Stimulated activated naive CD8-positive, alpha-beta T cell treated with anti-CD3 and anti-CD28 coated beads, Interleukin-15, Interleukin-2, amounts not matched to agents 100 ng/mL and 50 ng/mL, for 24 hours (primary cell): Measurements from ENCODE around the gene OSBPL9.
"Not testable (repeated sequence)": the region's sequence is repeated elsewhere in the genome, so short reads cannot be mapped to it uniquely, and the experiment has no call there.

Experiments used
- H3K27ac Mint-ChIP-seq: one replicate; pipeline ENCODE4 v1.8.0; 2021; ENCODE audit warnings: mild to moderate bottlenecking, mixed read lengths
- H3K27me3 Mint-ChIP-seq: one replicate; pipeline ENCODE4 v1.8.0; 2021; ENCODE audit warnings: mixed read lengths
- H3K36me3 Mint-ChIP-seq: one replicate; pipeline ENCODE4 v1.8.0; 2021; ENCODE audit warnings: low read depth, mixed read lengths
- H3K4me1 Mint-ChIP-seq: one replicate; pipeline ENCODE4 v1.8.0; 2021; ENCODE audit warnings: low read depth, mixed read lengths
- H3K4me3 Mint-ChIP-seq: one replicate; pipeline ENCODE4 v1.8.0; 2021; ENCODE audit warnings: mild to moderate bottlenecking, mixed read lengths
- H3K9me3 Mint-ChIP-seq: one replicate; pipeline ENCODE4 v1.8.0; 2021; ENCODE audit warnings: mixed read lengths

OSBPL9 gene

GRCh38 chr1:51689075-51689440, 72.2 kb downstream of the OSBPL9 start:
- Mint-ChIP-seq H3K9me3 (no peaks in the 10 kb centered on the region), H3K4me1 (peaks cover 16% of the 10 kb centered on the region), H3K4me3 (no peak overlapping the region), H3K27ac (no peak overlapping the region), H3K36me3 (no peaks in the 10 kb centered on the region), H3K27me3 (no peaks in the 10 kb centered on the region)

- H3K4me1 Mint-ChIP-seq = peaks cover 16% of the 10 kb centered on the region
- no peak overlapping the region for H3K4me3 Mint-ChIP-seq
- no peaks in the 10 kb centered on the region for H3K27me3 Mint-ChIP-seq
- H3K36me3 Mint-ChIP-seq = no peaks in the 10 kb centered on the region
- H3K9me3 Mint-ChIP-seq = no peaks in the 10 kb centered on the region
- H3K27ac Mint-ChIP-seq = no peak overlapping the region
These were observed 72.8 kb downstream of the OSBPL9 start for GRCh38 chr1:51689643-51690042.

- Mint-ChIP-seq H3K27ac (no peak overlapping the region), H3K27me3 (no peaks in the 10 kb centered on the region), H3K4me3 (no peak overlapping the region), H3K36me3 (no peaks in the 10 kb centered on the region), H3K4me1 (peaks cover 16% of the 10 kb centered on the region), H3K9me3 (no peaks in the 10 kb centered on the region)
These were observed 73.5 kb downstream of the OSBPL9 start for GRCh38 chr1:51690285-51690961.

- H3K9me3 Mint-ChIP-seq = no peaks in the 10 kb centered on the region
- H3K4me3 Mint-ChIP-seq = no peak overlapping the region
- H3K27ac Mint-ChIP-seq = no peak overlapping the region
- H3K36me3 Mint-ChIP-seq = no peaks in the 10 kb centered on the region
- H3K4me1 Mint-ChIP-seq = peaks cover 11% of the 10 kb centered on the region
- H3K27me3 Mint-ChIP-seq = no peaks in the 10 kb centered on the region
These were observed 75.0 kb downstream of the OSBPL9 start for GRCh38 chr1:51691920-51692319.

GRCh38 chr1:51693419-51694155, 76.7 kb downstream of the OSBPL9 start:
- no peak overlapping the region for H3K27ac Mint-ChIP-seq
- H3K9me3 Mint-ChIP-seq = no peaks in the 10 kb centered on the region
- no peaks in the 10 kb centered on the region for H3K27me3 Mint-ChIP-seq
- H3K4me1 Mint-ChIP-seq = peaks cover 10% of the 10 kb centered on the region
- no peak overlapping the region for H3K4me3 Mint-ChIP-seq
- no peaks in the 10 kb centered on the region for H3K36me3 Mint-ChIP-seq

GRCh38 chr1:51697166-51697565, 80.3 kb downstream of the OSBPL9 start:
- H3K4me3 Mint-ChIP-seq = no peak overlapping the region
- no peaks in the 10 kb centered on the region for H3K27me3 Mint-ChIP-seq
- H3K4me1 Mint-ChIP-seq = no peaks in the 10 kb centered on the region
- H3K27ac Mint-ChIP-seq = no peak overlapping the region
- no peaks in the 10 kb centered on the region for H3K36me3 Mint-ChIP-seq
- no peaks in the 10 kb centered on the region for H3K9me3 Mint-ChIP-seq

- H3K4me3 Mint-ChIP-seq = no peak overlapping the region
- no peaks in the 10 kb centered on the region for H3K36me3 Mint-ChIP-seq
- H3K9me3 Mint-ChIP-seq = no peaks in the 10 kb centered on the region
- H3K4me1 Mint-ChIP-seq = no peaks in the 10 kb centered on the region
- no peaks in the 10 kb centered on the region for H3K27me3 Mint-ChIP-seq
- H3K27ac Mint-ChIP-seq = no peak overlapping the region
These were observed 82.5 kb downstream of the OSBPL9 start for GRCh38 chr1:51699391-51699790.

GRCh38 chr1:51701782-51702181, 84.9 kb downstream of the OSBPL9 start:
- not testable (repeated sequence) for H3K4me3 Mint-ChIP-seq, H3K4me1 Mint-ChIP-seq, H3K36me3 Mint-ChIP-seq, H3K27ac Mint-ChIP-seq, H3K27me3 Mint-ChIP-seq, H3K9me3 Mint-ChIP-seq

GRCh38 chr1:51702220-51702619, 85.3 kb downstream of the OSBPL9 start:
- H3K27ac Mint-ChIP-seq, H3K27me3 Mint-ChIP-seq, H3K4me3 Mint-ChIP-seq, H3K4me1 Mint-ChIP-seq, H3K36me3 Mint-ChIP-seq, H3K9me3 Mint-ChIP-seq: not testable (repeated sequence)

- no peaks in the 10 kb centered on the region for H3K27me3 Mint-ChIP-seq
These were observed 88.1 kb downstream of the OSBPL9 start for GRCh38 chr1:51705035-51705434.

GRCh38 chr1:51708911-51709760, 92.2 kb downstream of the OSBPL9 start:
- peaks cover 4% of the 10 kb centered on the region for H3K36me3 Mint-ChIP-seq
- no peak overlapping the region for H3K4me3 Mint-ChIP-seq
- peaks cover under 1% of the 10 kb centered on the region for H3K4me1 Mint-ChIP-seq
- H3K27ac Mint-ChIP-seq = no peak overlapping the region
- no peaks in the 10 kb centered on the region for H3K9me3 Mint-ChIP-seq
- H3K27me3 Mint-ChIP-seq = no peaks in the 10 kb centered on the region

More at GRCh38 chr1:51705035-51705434, 88.1 kb downstream of the OSBPL9 start:
- Mint-ChIP-seq H3K36me3 (no peaks in the 10 kb centered on the region), H3K27ac (no peak overlapping the region), H3K4me1 (no peaks in the 10 kb centered on the region), H3K9me3 (no peaks in the 10 kb centered on the region), H3K4me3 (no peak overlapping the region)

- H3K27ac Mint-ChIP-seq = no peak overlapping the region
- no peaks in the 10 kb centered on the region for H3K9me3 Mint-ChIP-seq
- H3K27me3 Mint-ChIP-seq = no peaks in the 10 kb centered on the region
- peaks cover 9% of the 10 kb centered on the region for H3K36me3 Mint-ChIP-seq
- no peak overlapping the region for H3K4me3 Mint-ChIP-seq
- H3K4me1 Mint-ChIP-seq = peaks cover 6% of the 10 kb centered on the region
These were observed 93.1 kb downstream of the OSBPL9 start for GRCh38 chr1:51709951-51710350.

- Mint-ChIP-seq H3K27ac (no peak overlapping the region), H3K4me1 (peaks cover 6% of the 10 kb centered on the region), H3K27me3 (no peaks in the 10 kb centered on the region), H3K36me3 (peaks cover 19% of the 10 kb centered on the region), H3K9me3 (no peaks in the 10 kb centered on the region), H3K4me3 (no peak overlapping the region)
These were observed 95.7 kb downstream of the OSBPL9 start for GRCh38 chr1:51712590-51712989.

- Mint-ChIP-seq H3K27ac (no peak overlapping the region), H3K4me3 (no peak overlapping the region), H3K9me3 (no peaks in the 10 kb centered on the region), H3K36me3 (peaks cover 23% of the 10 kb centered on the region), H3K27me3 (no peaks in the 10 kb centered on the region), H3K4me1 (peaks cover 12% of the 10 kb centered on the region)
These were observed 97.6 kb downstream of the OSBPL9 start for GRCh38 chr1:51714374-51715019.

GRCh38 chr1:51715369-51715768, 98.5 kb downstream of the OSBPL9 start:
- Mint-ChIP-seq H3K9me3 (no peaks in the 10 kb centered on the region), H3K4me3 (no peak overlapping the region), H3K27me3 (no peaks in the 10 kb centered on the region), H3K27ac (no peak overlapping the region), H3K36me3 (peaks cover 23% of the 10 kb centered on the region), H3K4me1 (peaks cover 12% of the 10 kb centered on the region)
